Activated CD4-positive, alpha-beta T cell treated with anti-CD3 and anti-CD28 coated beads, Interleukin-2, amount 50 U/mL, for 4 hours (primary cell): Measurements from ENCODE around the gene GGTA1.
A peak's percentile ranks its signal among the peaks of the same experiment; 100 is the strongest.
"Not testable (repeated sequence)": the region's sequence is repeated elsewhere in the genome, so short reads cannot be mapped to it uniquely, and the experiment has no call there.

Experiments used
- DNase-seq, 2 experiments: peaks; one replicate each; pipeline ENCODE4 v3.0.0-alpha.2; 2020

Gene GGTA1

GRCh38 chr9:121499427-121500164, at the start of gene GGTA1:
GGTA1 (minus strand) TSS chr9:121499844; CDS start chr9:121467922, 31,922 bp downstream.
- DNase-seq = no peak

- DNase-seq = no peak
Observed at GRCh38 chr9:121548666-121549065, 49.0 kb upstream of the GGTA1 start.

GRCh38 chr9:121545875-121546423, 46.3 kb upstream of the GGTA1 start:
- DNase-seq = peak; percentile 33 to 38

GRCh38 chr9:121545150-121545874, 45.7 kb upstream of the GGTA1 start:
- no peak for DNase-seq

GRCh38 chr9:121542025-121542424, 42.4 kb upstream of the GGTA1 start:
- no peak for DNase-seq

GRCh38 chr9:121541256-121541655, 41.6 kb upstream of the GGTA1 start:
- no peak for DNase-seq

- DNase-seq = no peak
Observed at GRCh38 chr9:121538221-121538620, 38.6 kb upstream of the GGTA1 start.

- no peak for DNase-seq
Observed at GRCh38 chr9:121537283-121537682, 37.6 kb upstream of the GGTA1 start.

- DNase-seq = no peak
Observed at GRCh38 chr9:121532881-121533280, 33.2 kb upstream of the GGTA1 start.

- DNase-seq = no peak
Observed at GRCh38 chr9:121529237-121529987, 29.8 kb upstream of the GGTA1 start.

GRCh38 chr9:121528642-121529041, 29.0 kb upstream of the GGTA1 start:
- no peak for DNase-seq

- no peak for DNase-seq
Observed at GRCh38 chr9:121527371-121527770, 27.7 kb upstream of the GGTA1 start.

- DNase-seq = not testable (repeated sequence)
Observed at GRCh38 chr9:121519688-121520087, 20.0 kb upstream of the GGTA1 start.

- DNase-seq = no peak
Observed at GRCh38 chr9:121518634-121519033, 19.0 kb upstream of the GGTA1 start.

GRCh38 chr9:121513166-121513565, 13.5 kb upstream of the GGTA1 start:
- DNase-seq = not testable (repeated sequence)

GRCh38 chr9:121510766-121511550, 11.3 kb upstream of the GGTA1 start:
- no peak for DNase-seq

- DNase-seq = no peak
Observed at GRCh38 chr9:121509180-121509579, 9.5 kb upstream of the GGTA1 start.

GRCh38 chr9:121508415-121508814, 8.8 kb upstream of the GGTA1 start:
- DNase-seq = no peak

GRCh38 chr9:121505903-121506735, 6.5 kb upstream of the GGTA1 start:
- no peak for DNase-seq

GRCh38 chr9:121503444-121503843, 3.8 kb upstream of the GGTA1 start:
- DNase-seq = no peak

GRCh38 chr9:121500165-121500478, 478 bp upstream of the GGTA1 start:
- DNase-seq = no peak

- no peak for DNase-seq
Observed at GRCh38 chr9:121499177-121499426, 542 bp downstream of the GGTA1 start.
